ENCODE measurements around the gene NEDD4. TPM values are rescaled to one million over a fixed set of nuclear protein-coding genes. Genes with fewer than 3 reads are reported as not detected.

Gene NEDD4
- total RNA-seq, 1 experiment from 2014 or later: 57.7 TPM

DNA sequence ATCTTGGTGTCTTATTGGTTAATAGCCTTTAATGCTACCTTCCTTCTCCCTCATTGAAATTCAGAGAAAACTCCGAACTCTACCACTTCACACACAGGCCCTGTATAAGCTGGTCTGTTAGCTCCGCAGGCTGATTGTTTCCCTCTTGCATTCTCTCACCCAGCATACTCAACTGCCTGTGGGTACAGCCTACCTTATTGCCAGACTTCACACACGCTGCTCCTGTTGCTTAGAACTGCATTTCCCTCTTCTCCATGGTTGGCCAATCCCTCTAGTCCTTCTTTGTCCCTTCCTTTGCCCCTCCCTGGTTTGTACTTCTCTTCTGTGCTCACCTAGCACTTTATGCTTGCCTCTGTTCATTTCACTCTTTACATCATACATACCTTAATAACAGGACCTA, 157.5 kb downstream of the NEDD4 start:
- TF ChIP-seq, protein P1, sequence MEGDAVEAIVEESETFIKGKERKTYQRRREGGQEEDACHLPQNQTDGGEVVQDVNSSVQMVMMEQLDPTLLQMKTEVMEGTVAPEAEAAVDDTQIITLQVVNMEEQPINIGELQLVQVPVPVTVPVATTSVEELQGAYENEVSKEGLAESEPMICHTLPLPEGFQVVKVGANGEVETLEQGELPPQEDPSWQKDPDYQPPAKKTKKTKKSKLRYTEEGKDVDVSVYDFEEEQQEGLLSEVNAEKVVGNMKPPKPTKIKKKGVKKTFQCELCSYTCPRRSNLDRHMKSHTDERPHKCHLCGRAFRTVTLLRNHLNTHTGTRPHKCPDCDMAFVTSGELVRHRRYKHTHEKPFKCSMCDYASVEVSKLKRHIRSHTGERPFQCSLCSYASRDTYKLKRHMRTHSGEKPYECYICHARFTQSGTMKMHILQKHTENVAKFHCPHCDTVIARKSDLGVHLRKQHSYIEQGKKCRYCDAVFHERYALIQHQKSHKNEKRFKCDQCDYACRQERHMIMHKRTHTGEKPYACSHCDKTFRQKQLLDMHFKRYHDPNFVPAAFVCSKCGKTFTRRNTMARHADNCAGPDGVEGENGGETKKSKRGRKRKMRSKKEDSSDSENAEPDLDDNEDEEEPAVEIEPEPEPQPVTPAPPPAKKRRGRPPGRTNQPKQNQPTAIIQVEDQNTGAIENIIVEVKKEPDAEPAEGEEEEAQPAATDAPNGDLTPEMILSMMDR (IDR thresholded peaks at IDR 0.05; ENCODE audit: unreplicated experiment): no peak
- BruUV-seq (replicated peaks): no TSS peak
- no peak for DNase-seq (ENCODE audit: unreplicated experiment)
- CTCF ChIA-PET: interaction anchor here (1.3 to 2.8 kb wide), 3 partner anchors 10 to 189 kb away, joined by 3 to 13 read pairs (median 4); no protein-coding TSS in a partner anchor
- intact Hi-C loops (cut with micrococcal nuclease): no loop called here
- no peak overlapping the region for H3K27ac Mint-ChIP-seq (ENCODE audit: low read depth, unreplicated experiment)
- peaks cover 3% of the 10 kb centered on the region for H3K36me3 Mint-ChIP-seq (ENCODE audit: insufficient read depth, unreplicated experiment)
- no peaks in the 10 kb centered on the region for H3K4me1 Mint-ChIP-seq (ENCODE audit: insufficient read depth, unreplicated experiment)
- POLR2A ChIA-PET: interaction anchor here (0.7 kb wide), 1 partner anchor 30 kb away, joined by 3 read pairs; no protein-coding TSS in a partner anchor
- H3K9me3 Mint-ChIP-seq (ENCODE audit: unreplicated experiment): no peaks in the 10 kb centered on the region
- H3K27me3 Mint-ChIP-seq (ENCODE audit: insufficient read depth, unreplicated experiment): no peaks in the 10 kb centered on the region
- H3K4me3 Mint-ChIP-seq (ENCODE audit: unreplicated experiment): no peak overlapping the region

DNA sequence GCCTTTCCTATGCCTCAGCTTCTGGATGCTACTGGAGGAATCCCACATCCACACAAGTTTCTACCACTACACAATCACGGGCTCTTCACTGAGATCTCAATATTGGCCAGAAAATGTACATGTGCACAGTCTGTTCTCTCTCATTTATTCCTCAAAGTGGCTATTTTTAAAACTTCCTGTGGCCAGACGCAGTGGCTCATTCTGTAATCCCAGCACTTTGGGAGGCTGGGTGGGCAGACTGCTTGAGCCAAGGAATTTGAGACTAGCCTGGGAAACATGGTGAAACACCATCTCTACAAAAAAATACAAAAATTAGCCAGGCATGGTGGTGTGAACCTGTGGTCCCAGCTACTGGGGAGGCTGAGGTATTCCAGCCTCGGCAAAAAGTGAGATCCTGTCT, 159.1 kb downstream of the NEDD4 start:
- TF ChIP-seq, protein P1 (IDR thresholded peaks at IDR 0.05; ENCODE audit: unreplicated experiment): no peak
- intact Hi-C loops (cut with micrococcal nuclease): no loop called here

DNA sequence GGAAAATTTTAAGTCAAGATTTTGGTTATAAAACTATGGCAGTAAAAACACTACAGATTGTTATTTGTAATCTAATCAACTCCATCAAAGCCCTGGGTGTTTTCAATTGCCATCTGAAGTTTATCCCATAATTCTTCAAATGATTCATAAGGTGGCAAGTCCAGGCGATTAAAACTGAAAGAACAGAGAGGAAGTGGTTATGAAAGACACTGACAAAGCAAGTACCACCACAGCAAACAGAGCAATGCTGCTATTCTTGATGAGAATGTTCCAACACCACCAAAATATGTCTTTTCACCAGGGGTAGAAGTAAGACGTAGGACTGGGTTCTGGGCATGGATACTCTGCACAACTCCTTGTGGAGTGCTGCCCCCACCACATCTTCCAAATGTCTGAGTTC, 163.6 kb downstream of the NEDD4 start:
- Mint-ChIP-seq H3K27me3 (ENCODE audit: insufficient read depth, unreplicated experiment) (no peaks in the 10 kb centered on the region), H3K9me3 (ENCODE audit: unreplicated experiment) (no peaks in the 10 kb centered on the region), H3K4me3 (ENCODE audit: unreplicated experiment) (no peak overlapping the region), H3K36me3 (ENCODE audit: insufficient read depth, unreplicated experiment) (peaks cover 22% of the 10 kb centered on the region), H3K4me1 (ENCODE audit: insufficient read depth, unreplicated experiment) (peaks cover 5% of the 10 kb centered on the region), H3K27ac (ENCODE audit: low read depth, unreplicated experiment) (no peak overlapping the region)
- no peak for DNase-seq (ENCODE audit: unreplicated experiment)
- ChIA-PET CTCF (interaction anchor here (0.5 to 1.6 kb wide), 2 partner anchors 180 to 181 kb away, joined by 5 to 6 read pairs; no protein-coding TSS in a partner anchor), POLR2A (interaction anchor here (0.5 kb wide), 1 partner anchor 147 kb away, joined by 3 read pairs; no protein-coding TSS in a partner anchor)
- TF ChIP-seq, protein P1 (IDR thresholded peaks at IDR 0.05; ENCODE audit: unreplicated experiment): no peak
- BruUV-seq (replicated peaks): no TSS peak
- intact Hi-C loops (cut with micrococcal nuclease): no loop called here

More for the DNA sequence above, 159.1 kb downstream of the NEDD4 start:
- Mint-ChIP-seq H3K4me3 (ENCODE audit: unreplicated experiment) (no peak overlapping the region), H3K27ac (ENCODE audit: low read depth, unreplicated experiment) (no peak overlapping the region), H3K27me3 (ENCODE audit: insufficient read depth, unreplicated experiment) (no peaks in the 10 kb centered on the region), H3K4me1 (ENCODE audit: insufficient read depth, unreplicated experiment) (peaks cover 5% of the 10 kb centered on the region), H3K9me3 (ENCODE audit: unreplicated experiment) (no peaks in the 10 kb centered on the region), H3K36me3 (ENCODE audit: insufficient read depth, unreplicated experiment) (no peaks in the 10 kb centered on the region)
- ChIA-PET POLR2A (interaction anchor here (0.6 to 0.8 kb wide), 2 partner anchors 11 to 87 kb away, joined by 3 to 4 read pairs; no protein-coding TSS in a partner anchor), CTCF (interaction anchor here (0.8 to 1.3 kb wide), 2 partner anchors 188 to 191 kb away, joined by 3 read pairs; no protein-coding TSS in a partner anchor)
- no peak for DNase-seq (ENCODE audit: unreplicated experiment)
- BruUV-seq (replicated peaks): no TSS peak

DNA sequence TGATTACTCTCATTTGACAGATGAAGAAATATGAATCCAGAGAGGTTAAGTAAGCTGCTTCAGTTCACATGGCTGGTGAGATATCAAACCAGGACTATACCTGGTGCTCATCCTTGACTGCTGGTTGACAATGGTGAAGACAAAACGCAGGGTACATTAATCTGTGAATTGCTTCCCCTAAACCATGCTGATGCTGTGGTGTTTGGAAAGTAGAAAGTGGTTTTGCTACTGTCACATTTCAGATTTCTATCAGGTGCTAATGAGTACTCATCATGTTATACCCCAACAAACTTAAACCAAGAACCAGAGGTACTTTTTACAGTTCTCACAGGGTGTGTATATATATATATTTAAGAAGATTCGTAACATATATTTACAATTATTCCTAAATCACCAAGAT, 165.5 kb downstream of the NEDD4 start:
- H3K9me3 Mint-ChIP-seq (ENCODE audit: unreplicated experiment): no peaks in the 10 kb centered on the region
- no peaks in the 10 kb centered on the region for H3K27me3 Mint-ChIP-seq (ENCODE audit: insufficient read depth, unreplicated experiment)
- no peak overlapping the region for H3K4me3 Mint-ChIP-seq (ENCODE audit: unreplicated experiment)
- no peak for DNase-seq (ENCODE audit: unreplicated experiment)
- TF ChIP-seq, protein P1 (IDR thresholded peaks at IDR 0.05; ENCODE audit: unreplicated experiment): no peak
- peaks cover 5% of the 10 kb centered on the region for H3K4me1 Mint-ChIP-seq (ENCODE audit: insufficient read depth, unreplicated experiment)
- no TSS peak for BruUV-seq (replicated peaks)
- H3K27ac Mint-ChIP-seq (ENCODE audit: low read depth, unreplicated experiment): no peak overlapping the region
- ChIA-PET CTCF (no interaction called here), POLR2A (no interaction called here)
- H3K36me3 Mint-ChIP-seq (ENCODE audit: insufficient read depth, unreplicated experiment): peaks cover 22% of the 10 kb centered on the region
- intact Hi-C loops (cut with micrococcal nuclease): no loop called here
